Esophagus muscularis mucosa (tissue), 4 donors: Measurements from ENCODE around the gene TRIM8.

ENCODE experiments used
- EP300 ChIP-seq: sonication (generic); formaldehyde crosslinking; IDR thresholded peaks from one replicate; pipeline ENCODE4 v1.6.1; 2017; ENCODE audit warnings: antibody characterized with exemption
- POLR2A ChIP-seq: fragments of 450-650 bp; IDR thresholded peaks from one replicate; pipeline ENCODE4 v1.6.1; 2017; ENCODE audit warnings: antibody characterized with exemption, moderate library complexity, mild to moderate bottlenecking, low read depth
- POLR2AphosphoS5 ChIP-seq, 2 donors: sonication (generic); formaldehyde crosslinking; IDR thresholded peaks; one replicate each; pipeline ENCODE4 v1.6.1; 2017; ENCODE audit warnings: antibody characterized with exemption in 2 of 2
- TF ChIP-seq, protein P1 (sequence below), 3 experiments: fragments of 200-600 bp in 2 of 3; fragments of 450-650 bp in 1 of 3; sonication (generic) in 2 of 3; IDR thresholded peaks; one replicate each; pipeline ENCODE4 v1.5.1; 2017 to 2019; ENCODE audit warnings: antibody characterized with exemption in 3 of 3, mild to moderate bottlenecking in 2 of 3, moderate library complexity in 1 of 3

DNA sequence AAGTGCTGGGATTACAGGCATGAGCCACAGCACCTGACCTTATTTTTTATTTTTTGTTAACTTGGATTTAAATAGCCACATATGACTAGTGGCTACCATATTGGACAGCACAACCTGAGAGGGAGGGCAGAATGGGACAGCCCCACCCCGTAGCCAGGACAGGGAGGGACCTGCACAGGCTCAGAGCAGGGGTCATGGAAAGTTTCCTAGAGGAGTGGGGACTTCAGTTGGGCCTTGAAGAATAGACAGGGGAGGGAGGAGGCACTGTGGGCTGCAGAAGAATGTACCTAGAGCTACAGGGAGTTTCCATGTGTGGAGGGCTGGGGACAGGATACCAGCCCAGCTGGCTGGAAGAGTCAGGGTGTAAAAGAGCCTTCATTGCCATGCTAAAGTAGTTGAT is 8.8 kb downstream of the TRIM8 start:
- TF ChIP-seq POLR2AphosphoS5 (IDR thresholded peaks at IDR 0.05) (no peak), POLR2A (no peak), EP300 (no peak)
- TF ChIP-seq, protein P1, sequence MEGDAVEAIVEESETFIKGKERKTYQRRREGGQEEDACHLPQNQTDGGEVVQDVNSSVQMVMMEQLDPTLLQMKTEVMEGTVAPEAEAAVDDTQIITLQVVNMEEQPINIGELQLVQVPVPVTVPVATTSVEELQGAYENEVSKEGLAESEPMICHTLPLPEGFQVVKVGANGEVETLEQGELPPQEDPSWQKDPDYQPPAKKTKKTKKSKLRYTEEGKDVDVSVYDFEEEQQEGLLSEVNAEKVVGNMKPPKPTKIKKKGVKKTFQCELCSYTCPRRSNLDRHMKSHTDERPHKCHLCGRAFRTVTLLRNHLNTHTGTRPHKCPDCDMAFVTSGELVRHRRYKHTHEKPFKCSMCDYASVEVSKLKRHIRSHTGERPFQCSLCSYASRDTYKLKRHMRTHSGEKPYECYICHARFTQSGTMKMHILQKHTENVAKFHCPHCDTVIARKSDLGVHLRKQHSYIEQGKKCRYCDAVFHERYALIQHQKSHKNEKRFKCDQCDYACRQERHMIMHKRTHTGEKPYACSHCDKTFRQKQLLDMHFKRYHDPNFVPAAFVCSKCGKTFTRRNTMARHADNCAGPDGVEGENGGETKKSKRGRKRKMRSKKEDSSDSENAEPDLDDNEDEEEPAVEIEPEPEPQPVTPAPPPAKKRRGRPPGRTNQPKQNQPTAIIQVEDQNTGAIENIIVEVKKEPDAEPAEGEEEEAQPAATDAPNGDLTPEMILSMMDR (IDR thresholded peaks at IDR 0.05): no peak
